Liver (tissue), 9 donors: Measurements from ENCODE around the gene SETD1A. TPM values are rescaled to one million over a fixed set of nuclear protein-coding genes. Genes with fewer than 3 reads are reported as not detected.

Experiments used
- DNase-seq: peaks from one replicate; pipeline ENCODE4 v3.0.0-alpha.2; 2017; ENCODE audit warnings: low spot score
- H3K27ac ChIP-seq, 2 donors: one replicate each; pipeline ENCODE4 v1.7.0; 2013; ENCODE audit warnings: inconsistent platforms in 2 of 2, low read length in 2 of 2, control low read depth in 1 of 2, low read depth in 1 of 2, mild to moderate bottlenecking in 1 of 2
- H3K27me3 ChIP-seq, 4 donors: one replicate each; pipeline versions ENCODE4 v1.6.1 to v1.7.0; 2013; ENCODE audit warnings: low read length in 3 of 4, inconsistent platforms in 1 of 4, mild to moderate bottlenecking in 1 of 4, moderate library complexity in 1 of 4; ENCODE audit not compliant: control insufficient read depth in 4 of 4, insufficient read depth in 4 of 4
- H3K36me3 ChIP-seq, 4 donors: one replicate each; pipeline versions ENCODE4 v1.6.1 to v1.7.0; 2013; ENCODE audit warnings: low read length in 3 of 4, mild to moderate bottlenecking in 3 of 4, low read depth in 1 of 4, moderate library complexity in 1 of 4; ENCODE audit not compliant: control insufficient read depth in 4 of 4, insufficient read depth in 3 of 4
- H3K4me1 ChIP-seq, 4 donors: one replicate each; pipeline versions ENCODE4 v1.6.1 to v1.7.0; 2013; ENCODE audit warnings: low read length in 3 of 4, mild to moderate bottlenecking in 3 of 4, moderate library complexity in 1 of 4; ENCODE audit not compliant: control insufficient read depth in 4 of 4, insufficient read depth in 4 of 4
- H3K4me3 ChIP-seq, 3 donors: one replicate each; pipeline versions ENCODE4 v1.6.1 to v1.7.0; 2013; ENCODE audit warnings: low read length in 3 of 3, control low read depth in 1 of 3, low read depth in 1 of 3, mild to moderate bottlenecking in 1 of 3
- H3K9ac ChIP-seq, 2 donors: one replicate each; pipeline ENCODE4 v1.7.0; 2013; ENCODE audit warnings: low read length in 2 of 2, mild to moderate bottlenecking in 2 of 2, moderate library complexity in 2 of 2, control low read depth in 1 of 2, low read depth in 1 of 2
- H3K9me3 ChIP-seq, 4 donors: one replicate each; pipeline versions ENCODE4 v1.6.1 to v1.7.0; 2013; ENCODE audit warnings: low read length in 3 of 4; ENCODE audit not compliant: control insufficient read depth in 4 of 4
- FOXA2 ChIP-seq: IDR thresholded peaks from 2 replicates; pipeline ENCODE4 v1.6.1; 2016; ENCODE audit warnings: antibody characterized with exemption
- HNF4A ChIP-seq, 2 donors: conservative IDR thresholded peaks; 2 replicates each; pipeline ENCODE4 v1.6.1; 2016; ENCODE audit warnings: antibody characterized with exemption in 2 of 2, mild to moderate bottlenecking in 2 of 2
- HNF4G ChIP-seq: IDR thresholded peaks from 2 replicates; pipeline ENCODE4 v1.6.1; 2016; ENCODE audit warnings: antibody characterized with exemption
- JUND ChIP-seq, 2 donors: IDR thresholded peaks; 2 replicates each; pipeline ENCODE4 v1.6.1; 2016; ENCODE audit warnings: antibody characterized with exemption in 2 of 2
- RAD21 ChIP-seq, 2 donors: IDR thresholded peaks; 2 replicates each; pipeline ENCODE4 v1.6.1; 2016; ENCODE audit warnings: antibody characterized with exemption in 2 of 2, mild to moderate bottlenecking in 2 of 2
- REST ChIP-seq: IDR thresholded peaks from 2 replicates; pipeline ENCODE4 v1.6.1; 2016; ENCODE audit warnings: antibody characterized with exemption, mild to moderate bottlenecking
- RXRA ChIP-seq, 2 donors: IDR thresholded peaks; 2 replicates each; pipeline ENCODE4 v1.6.1; 2017 to 2018; ENCODE audit warnings: antibody characterized with exemption in 2 of 2, mild to moderate bottlenecking in 1 of 2
- SP1 ChIP-seq: IDR thresholded peaks from 2 replicates; pipeline ENCODE4 v1.6.1; 2018; ENCODE audit warnings: antibody characterized with exemption, mild to moderate bottlenecking
- TAF1 ChIP-seq: conservative IDR thresholded peaks from 2 replicates; pipeline ENCODE4 v1.6.1; 2016; ENCODE audit warnings: antibody characterized with exemption, mild to moderate bottlenecking
- YY1 ChIP-seq: IDR thresholded peaks from 2 replicates; pipeline ENCODE4 v1.6.1; 2016; ENCODE audit warnings: antibody characterized with exemption, mild to moderate bottlenecking
- ZBTB33 ChIP-seq: IDR thresholded peaks from 2 replicates; pipeline ENCODE4 v1.6.1; 2016; ENCODE audit warnings: antibody characterized with exemption
- WGBS: extraction: QIAGEN DNeasy Blood & Tissue Kit; methylation state at CpG from one replicate; pipeline ENCODE4 v1.1.7; 2013; 5-methylcytosine and 5-hydroxymethylcytosine counted together
- polyA plus RNA-seq, 2 donors: library from polyadenylated mRNA; stranded (reverse) in 1 of 2; unstranded in 1 of 2; fragments of 200-250 nt in 1 of 2; fragments of >200 nt in 1 of 2; fragmentation: Nextera tagmentation in 1 of 2; extraction: Ambion mirVana in 1 of 2; gene quantifications; one replicate each; pipeline versions ENCODE4 v1.2.1 to v1.2.3, GENCODE V29; 2013 to 2015
- total RNA-seq, 2 donors: library from RNA; depleted of rRNA; stranded (reverse); fragments of >200 nt; gene quantifications; one replicate each; pipeline ENCODE4 v1.2.3, GENCODE V29; 2014
- TF ChIP-seq, protein P1 (sequence below): IDR thresholded peaks from 2 replicates; pipeline ENCODE4 v1.6.1; 2016; ENCODE audit warnings: antibody characterized with exemption
- TF ChIP-seq, protein P2 (sequence below): IDR thresholded peaks from 2 replicates; pipeline ENCODE4 v1.6.1; 2016; ENCODE audit warnings: antibody characterized with exemption
- donor health status: healthy.
- donor health status: healthy.
- donor health status: healthy.
- donor health status: healthy.
- donor health status: healthy.

Gene SETD1A
- total and polyA plus RNA-seq, 4 donors: 2.7 to 4.9 (median 3.7) TPM

DNA sequence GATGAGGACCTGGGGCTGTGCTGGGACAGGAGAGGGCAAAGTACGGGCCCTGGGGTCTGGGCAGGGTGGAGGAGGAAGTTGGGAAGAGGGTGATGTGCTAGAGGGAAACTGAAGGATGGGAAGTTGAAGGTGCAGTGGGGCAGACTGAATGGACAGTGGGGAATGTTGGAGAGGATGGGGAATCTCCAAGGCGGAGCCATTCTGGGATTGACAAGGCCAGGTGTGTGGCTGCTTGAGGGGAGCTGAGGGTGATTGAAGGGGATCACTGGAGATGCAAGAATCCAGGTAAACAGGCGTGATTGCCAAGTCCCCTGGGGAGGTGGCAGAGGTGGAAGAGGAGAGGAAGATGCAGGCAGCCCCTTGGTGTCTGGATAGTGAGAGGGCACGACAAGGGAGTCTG lies 18.9 kb downstream of the SETD1A start:
- no peaks in the 10 kb centered on the region for H3K4me1 ChIP-seq
- no peak for TF ChIP-seq RXRA (IDR thresholded peaks at IDR 0.05)
- no peak for TF ChIP-seq FOXA2
- TF ChIP-seq RAD21 (IDR thresholded peaks at IDR 0.05): no peak
- TF ChIP-seq SP1: no peak
- TF ChIP-seq HNF4A (conservative IDR thresholded peaks at IDR 0.05): no peak
- TF ChIP-seq YY1: no peak
- no peak for TF ChIP-seq JUND (IDR thresholded peaks at IDR 0.05)
- TF ChIP-seq REST: no peak
- H3K27ac ChIP-seq: no peak overlapping the region
- no peak overlapping the region for H3K9ac ChIP-seq
- H3K4me3 ChIP-seq: no peak overlapping the region
- 89% methylated on average over 4 of the region's 4 CpGs for WGBS
- H3K27me3 ChIP-seq: no peaks in the 10 kb centered on the region
- H3K36me3 ChIP-seq: peaks cover 16 to 78% (median 42%) of the 10 kb centered on the region in 4 donors
- DNase-seq: no peak
- H3K9me3 ChIP-seq: no peaks in the 10 kb centered on the region

DNA sequence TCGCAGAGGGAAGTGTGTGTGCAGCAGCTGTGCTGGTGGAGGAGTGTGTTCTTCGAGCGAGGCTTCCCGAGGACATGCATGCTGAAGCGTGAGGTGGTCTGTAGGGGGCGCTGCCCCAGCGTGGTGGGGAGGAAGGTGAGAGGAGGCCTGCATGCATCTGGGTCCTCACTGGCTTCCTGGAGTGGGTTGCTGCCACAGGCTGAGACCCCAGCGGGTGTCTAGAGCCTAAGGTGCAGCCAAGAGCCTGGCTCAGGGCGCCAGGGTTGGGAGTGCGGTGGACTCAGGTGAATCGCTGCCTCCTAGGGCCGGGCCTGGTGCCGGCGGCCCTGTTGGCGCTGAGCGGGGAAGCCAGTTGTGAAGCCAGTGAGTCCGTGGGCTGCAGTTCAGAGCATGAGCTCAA lies 19.9 kb downstream of the SETD1A start:
- H3K36me3 ChIP-seq: peaks cover 14 to 74% (median 37%) of the 10 kb centered on the region in 4 donors
- 90% methylated on average over 17 of the region's 17 CpGs for WGBS
- no peak for DNase-seq

More for the DNA sequence above, 19.9 kb downstream of the SETD1A start:
- H3K27me3 ChIP-seq: no peaks in the 10 kb centered on the region
- TF ChIP-seq HNF4G (no peak), RXRA (IDR thresholded peaks at IDR 0.05) (no peak), TAF1 (no peak), ZBTB33 (no peak), FOXA2 (no peak)
- TF ChIP-seq, protein P1, sequence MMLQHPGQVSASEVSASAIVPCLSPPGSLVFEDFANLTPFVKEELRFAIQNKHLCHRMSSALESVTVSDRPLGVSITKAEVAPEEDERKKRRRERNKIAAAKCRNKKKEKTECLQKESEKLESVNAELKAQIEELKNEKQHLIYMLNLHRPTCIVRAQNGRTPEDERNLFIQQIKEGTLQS: no peak
- TF ChIP-seq, protein P2, sequence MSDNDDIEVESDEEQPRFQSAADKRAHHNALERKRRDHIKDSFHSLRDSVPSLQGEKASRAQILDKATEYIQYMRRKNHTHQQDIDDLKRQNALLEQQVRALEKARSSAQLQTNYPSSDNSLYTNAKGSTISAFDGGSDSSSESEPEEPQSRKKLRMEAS: no peak
- H3K4me1 ChIP-seq: no peaks in the 10 kb centered on the region
- H3K9me3 ChIP-seq: no peaks in the 10 kb centered on the region
- no peak overlapping the region for H3K4me3 ChIP-seq
- no peak overlapping the region for H3K27ac ChIP-seq
- no peak overlapping the region for H3K9ac ChIP-seq
